SK-N-MC (cell line): ENCODE data around the gene CCR6.
"Not testable (repeated sequence)": the region's sequence is repeated elsewhere in the genome, so short reads cannot be mapped to it uniquely, and the experiment has no call there.

Experiments used
- EZH2 ChIP-seq: fragments of 200-600 bp; sonication (generic); IDR thresholded peaks from one replicate; pipeline ENCODE4 v1.6.1; 2017; ENCODE audit warnings: antibody characterized with exemption
- FOXP2 ChIP-seq: optimal IDR thresholded peaks from 2 replicates; pipeline ENCODE3; 2011; ENCODE audit warnings: mild to moderate bottlenecking, moderate library complexity; ENCODE audit not compliant: insufficient read depth; ENCODE audit errors: extremely low read length, control extremely low read depth
- POLR2AphosphoS5 ChIP-seq: IDR thresholded peaks from 2 replicates; pipeline ENCODE4 v1.6.1; 2012; ENCODE audit warnings: mild to moderate bottlenecking, low read depth, low read length, borderline replicate concordance

- TF ChIP-seq POLR2AphosphoS5, EZH2, FOXP2: not testable (repeated sequence)
These were observed 49.1 kb downstream of the CCR6 start for GRCh38 chr6:167172011-167172410.
